ENCODE results near the gene PHETA2.
"Not testable (repeated sequence)": the region's sequence is repeated elsewhere in the genome, so short reads cannot be mapped to it uniquely, and the experiment has no call there.

PHETA2 gene

GRCh38 chr22:42069801-42070516 lies 4.1 kb upstream of the PHETA2 start:
- no peak for DNase-seq (ENCODE audit: low read depth)

GRCh38 chr22:42070517-42071422 lies 3.3 kb upstream of the PHETA2 start, which contains the start of gene NAGA:
Gene NAGA (minus strand): TSS chr22:42070812. CDS start chr22:42070297, 515 bp downstream.
- DNase-seq (ENCODE audit: low read depth), result peak; percentile 81

DNA sequence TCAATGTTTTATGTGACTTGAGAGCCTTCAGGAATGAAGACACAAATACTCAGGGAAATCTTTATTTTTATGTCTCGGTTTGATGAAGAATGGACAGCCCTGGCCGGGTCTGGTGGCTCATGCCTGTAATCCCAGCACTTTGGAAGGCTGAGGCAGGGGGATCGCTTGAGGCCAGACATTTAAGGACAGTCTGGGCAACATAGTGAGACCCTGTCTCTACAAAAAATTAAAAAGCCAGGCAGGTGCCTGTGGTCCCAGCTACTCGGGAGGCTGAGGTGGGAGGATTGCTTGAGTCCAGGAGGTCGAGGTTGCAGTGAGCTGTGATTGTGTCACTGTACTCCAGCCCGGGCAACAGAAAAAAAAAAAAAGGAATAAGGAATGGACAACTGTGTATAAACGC lies 2.5 kb upstream of the PHETA2 start:
- not testable (repeated sequence) for DNase-seq (ENCODE audit: low read depth)

DNA sequence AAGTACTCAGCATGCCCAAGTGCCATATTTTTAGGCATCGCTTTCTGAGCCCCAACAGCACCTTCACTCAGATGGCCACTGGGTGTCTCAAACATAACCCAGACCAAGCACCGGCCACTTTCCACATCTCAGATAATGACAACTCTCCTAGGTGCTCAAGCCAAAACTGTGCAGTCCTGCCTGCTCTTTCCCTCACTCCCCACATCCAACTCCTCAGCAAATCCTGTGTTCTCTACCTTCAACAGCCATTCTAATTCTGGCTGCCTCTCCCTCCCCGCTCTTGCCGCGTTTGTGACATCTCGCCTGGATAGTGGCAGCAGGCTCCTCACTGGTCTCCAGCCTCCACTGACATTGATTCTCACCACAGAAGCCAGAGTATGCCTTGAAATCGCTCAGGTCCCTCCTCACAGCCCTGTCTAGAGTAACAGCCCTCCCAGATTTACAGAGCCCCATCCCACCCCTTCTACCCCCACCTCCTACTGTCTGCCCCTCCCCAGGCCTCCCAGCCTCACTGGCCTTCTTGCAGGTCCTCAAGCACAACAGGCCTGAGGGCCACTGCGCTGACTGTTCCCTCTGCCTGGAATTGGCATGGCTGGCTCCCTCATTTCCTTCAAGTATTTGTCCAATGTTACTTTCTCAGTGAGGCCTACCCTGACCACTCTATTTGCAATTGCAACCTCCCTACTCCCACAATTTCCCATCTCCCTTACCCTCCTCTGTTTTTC lies 1.3 kb upstream of the PHETA2 start:
- no peak for DNase-seq (ENCODE audit: low read depth)

GRCh38 chr22:42073621-42074041 lies 417 bp upstream of the PHETA2 start:
- no peak for DNase-seq (ENCODE audit: low read depth)

GRCh38 chr22:42074846-42075676 lies 1.0 kb downstream of the PHETA2 start:
- DNase-seq (ENCODE audit: low read depth), result no peak

GRCh38 chr22:42076764-42077485 lies 2.9 kb downstream of the PHETA2 start:
- DNase-seq (ENCODE audit: low read depth), result no peak

GRCh38 chr22:42077486-42078125 lies 3.6 kb downstream of the PHETA2 start:
- DNase-seq (ENCODE audit: low read depth), result no peak

GRCh38 chr22:42078469-42079318 lies 4.6 kb downstream of the PHETA2 start:
- DNase-seq (ENCODE audit: low read depth), result no peak

DNA sequence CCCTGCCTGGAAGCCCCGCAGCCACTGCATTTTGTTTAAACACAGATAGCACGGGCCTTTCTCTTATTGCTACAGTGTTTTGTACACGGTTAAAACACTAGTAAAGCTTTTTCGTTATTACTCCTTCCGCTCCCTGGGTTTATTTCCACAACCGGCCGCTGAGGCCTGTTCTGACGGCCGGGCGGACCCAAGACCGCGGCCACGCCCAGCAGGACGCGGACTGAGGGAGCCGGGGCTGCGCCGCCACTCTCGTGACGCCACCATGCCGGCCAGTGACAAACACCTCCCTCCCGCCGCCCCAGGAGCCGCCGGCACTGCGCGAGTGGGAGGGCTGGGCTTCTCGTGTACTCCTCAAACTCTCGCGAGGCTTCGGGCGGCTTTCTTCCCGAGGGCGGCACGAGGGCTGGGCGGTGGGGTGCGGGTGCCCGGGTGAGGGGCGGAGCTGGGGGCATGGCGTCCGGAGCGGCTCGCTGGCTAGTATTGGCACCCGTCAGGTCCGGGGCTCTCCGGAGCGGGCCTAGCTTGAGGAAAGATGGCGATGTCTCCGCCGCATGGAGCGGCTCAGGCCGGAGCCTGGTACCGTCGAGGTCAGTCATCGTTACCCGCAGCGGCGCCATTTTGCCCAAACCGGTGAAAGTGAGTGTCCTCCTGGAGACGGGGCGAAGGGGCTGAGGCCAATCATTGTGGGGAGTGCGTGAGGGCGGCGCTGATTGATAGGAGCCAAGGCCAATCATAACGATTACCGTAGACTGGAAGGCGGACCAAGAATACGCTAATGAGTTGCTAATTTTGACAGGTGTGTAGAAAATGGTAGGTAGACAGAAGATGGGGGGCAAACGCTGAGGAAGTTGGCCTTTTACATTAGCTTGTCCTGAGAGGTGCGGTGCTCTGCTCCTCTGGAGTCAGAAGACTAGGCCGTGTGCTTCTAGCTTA lies 5.5 kb downstream of the PHETA2 start, which contains the start of gene SMDT1:
SMDT1 (plus strand) TSS at position 382 of the 933 bp plus-strand sequence; CDS start at position 451, 69 bp downstream.
- DNase-seq (ENCODE audit: low read depth), result peak; percentile 91

DNA sequence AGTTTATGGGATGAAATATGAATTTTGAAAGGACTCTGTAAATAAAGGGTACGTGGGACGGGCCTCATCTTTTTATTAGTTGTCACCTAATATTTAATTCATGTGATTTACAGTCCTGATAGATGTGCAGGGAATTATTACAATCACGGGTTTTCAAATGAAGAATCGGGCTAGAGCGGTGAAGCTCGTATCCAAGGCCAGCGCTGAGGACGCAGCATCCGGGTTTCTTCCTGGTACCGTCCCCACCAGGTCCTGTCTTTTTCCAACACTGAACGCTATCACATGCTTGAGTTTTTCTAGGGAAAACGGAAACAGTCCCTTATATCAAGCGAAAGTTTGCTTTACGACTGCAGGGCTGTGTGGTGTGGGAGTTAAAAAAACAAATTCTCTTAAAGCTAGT lies 6.2 kb downstream of the PHETA2 start:
- no peak for DNase-seq (ENCODE audit: low read depth)

GRCh38 chr22:42083119-42083518 lies 9.1 kb downstream of the PHETA2 start:
- no peak for DNase-seq (ENCODE audit: low read depth)

DNA sequence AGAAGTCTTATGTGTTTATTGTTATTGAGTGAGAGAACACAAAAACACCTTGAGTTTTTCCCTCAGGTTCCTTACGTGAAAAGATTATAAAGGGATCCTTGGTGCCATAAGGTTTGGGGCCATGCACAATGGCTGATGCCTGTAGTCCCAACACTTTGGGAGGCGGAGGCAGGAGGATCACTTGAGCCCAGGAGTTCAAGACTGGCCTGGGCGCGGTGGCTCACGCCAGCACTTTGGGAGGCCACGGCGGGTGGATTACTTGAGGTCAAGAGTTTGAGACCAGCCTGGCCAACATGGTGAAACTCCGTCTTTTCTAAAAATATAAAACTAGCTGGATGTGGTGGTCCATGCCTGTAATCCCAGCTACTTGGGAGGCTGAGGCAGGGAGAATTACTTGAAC lies 10.8 kb downstream of the PHETA2 start:
- DNase-seq (ENCODE audit: low read depth), result no peak

DNA sequence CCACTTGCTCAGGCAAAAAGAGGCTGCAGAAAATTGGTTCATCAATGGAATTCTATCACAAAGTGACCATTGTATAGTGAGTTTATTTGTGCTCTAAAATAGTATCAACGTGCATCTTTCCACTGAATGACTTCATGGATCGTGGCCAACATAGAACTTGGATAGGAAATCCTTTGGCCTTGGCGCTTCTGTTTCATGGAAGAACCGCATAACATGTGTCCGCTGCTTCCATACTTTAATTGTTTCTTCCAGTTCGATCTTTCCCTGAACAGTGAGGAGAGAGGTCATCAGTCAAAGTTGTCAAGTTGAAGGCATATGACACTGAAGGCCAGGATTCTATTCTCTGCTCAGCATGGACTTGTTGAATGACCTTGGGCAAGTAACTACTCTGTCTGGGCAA lies 12.0 kb downstream of the PHETA2 start:
- DNase-seq (ENCODE audit: low read depth), result no peak

DNA sequence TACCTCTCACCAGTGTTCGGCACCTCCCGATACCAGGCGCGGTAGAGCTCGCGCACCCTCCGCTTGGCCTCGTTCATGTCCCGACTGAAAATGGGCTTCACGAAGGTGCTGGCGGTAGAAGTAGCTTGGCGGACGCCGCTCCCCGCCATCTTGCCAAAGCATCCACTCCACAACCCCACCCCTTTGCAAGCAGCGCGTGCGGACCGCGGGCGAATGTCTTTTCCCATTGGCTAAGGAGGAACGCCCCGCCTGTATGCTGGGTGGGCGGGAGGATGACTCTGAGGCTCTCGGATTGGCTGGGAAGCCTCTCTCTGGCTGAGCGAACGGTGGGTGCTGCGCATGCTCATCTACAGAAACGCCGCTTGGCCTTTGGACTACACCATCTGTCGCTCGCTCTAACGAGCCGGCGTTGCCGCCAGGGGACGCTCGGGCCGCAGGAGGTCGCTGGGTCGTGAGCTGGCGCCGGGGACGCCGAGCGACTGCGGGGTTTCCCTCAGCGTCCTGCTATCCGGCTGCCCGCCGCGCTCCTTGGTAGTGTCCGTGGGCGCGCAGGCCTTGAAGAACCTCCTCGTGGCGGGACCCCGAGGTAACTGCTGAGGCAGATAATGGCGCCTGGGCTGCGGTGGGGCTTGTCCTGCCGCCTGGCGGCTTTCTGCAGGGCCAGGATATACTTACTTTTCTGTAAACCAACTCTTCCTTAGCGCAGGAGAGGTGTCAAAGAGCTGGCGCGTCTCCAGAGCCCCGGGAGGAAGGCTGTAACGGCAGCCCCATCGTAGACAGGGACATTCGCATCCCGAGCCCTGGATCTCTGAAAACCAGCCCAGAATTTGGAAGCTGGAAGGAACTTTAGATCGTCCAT lies 16.8 kb downstream of the PHETA2 start, which contains the start of gene NDUFA6:
NDUFA6 (minus strand) TSS at position 177 of the 859 bp plus-strand sequence; CDS start at position 149, 28 bp downstream.
- peak; percentile 96 for DNase-seq (ENCODE audit: low read depth)

DNA sequence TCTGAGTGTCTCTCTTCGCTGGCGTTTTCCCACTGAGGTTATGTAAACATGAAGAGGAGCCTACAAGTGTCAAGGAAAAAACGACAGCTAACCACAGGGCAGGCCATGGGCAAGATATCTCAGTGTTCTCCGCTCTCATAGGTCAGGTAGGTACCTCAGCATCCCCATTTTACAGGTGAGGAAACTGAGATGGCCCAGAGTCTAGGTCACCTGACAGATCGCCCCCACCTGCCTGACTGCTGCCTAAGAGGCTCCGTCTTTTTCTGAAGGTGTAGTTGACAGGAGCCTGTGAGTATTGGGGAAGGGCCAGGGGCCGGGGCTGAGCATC lies 17.4 kb downstream of the PHETA2 start:
- no peak for DNase-seq (ENCODE audit: low read depth)

GRCh38 chr22:42101199-42101598 lies 27.2 kb downstream of the PHETA2 start:
- DNase-seq (ENCODE audit: low read depth), result no peak

Measured in stimulated activated CD8-positive, alpha-beta memory T cell treated with anti-CD3 and anti-CD28 coated beads, Interleukin-15, amount 100 ng/mL, for 1 hour (primary cell).